Motor neuron (in vitro differentiated cells): ENCODE data around the gene AGT. TPM values are rescaled to one million over a fixed set of nuclear protein-coding genes. Genes with fewer than 3 reads are reported as not detected.
A peak's percentile ranks its signal among the peaks of the same experiment; 100 is the strongest.

Experiments used
- ATAC-seq, 8 experiments: fragments of 200-7000 bp; cut with Tn5 transposase; replicated peaks in 6 of 8; 2 replicates each; pipeline ENCODE4 v1.8.0; 2021; ENCODE audit warnings: mild to moderate bottlenecking in 8 of 8, moderate library complexity in 8 of 8
- H3K27ac ChIP-seq, 2 donors: fragments of 250-450 bp; sonication (Bioruptor Pico); 2 replicates each; pipeline ENCODE4 v1.9.0; 2021; ENCODE audit warnings: antibody characterized with exemption in 2 of 2, mild to moderate bottlenecking in 2 of 2, moderate library complexity in 1 of 2
- H3K4me1 ChIP-seq, 2 donors: fragments of 250-450 bp; sonication (Bioruptor Pico); replicated peaks in 1 of 2; 2 replicates each; pipeline ENCODE4 v1.6.1; 2021; ENCODE audit warnings: antibody characterized with exemption in 2 of 2, mild to moderate bottlenecking in 2 of 2, moderate library complexity in 1 of 2
- H3K4me3 ChIP-seq, 5 donors: fragments of 250-450 bp; sonication (Bioruptor Pico); 2 replicates each; pipeline ENCODE4 v1.9.0; 2021; ENCODE audit warnings: antibody characterized with exemption in 5 of 5, mild to moderate bottlenecking in 5 of 5, moderate library complexity in 4 of 5
- WGBS, 10 experiments: fragments of 450-650 bp; shearing (Covaris generic); methylation state at CpG; one replicate each; pipeline ENCODE4 v1.0.0; 2022; 5-methylcytosine and 5-hydroxymethylcytosine counted together
- in situ Hi-C, 9 experiments: fragments of 400-800 bp; cut with MboI; loops; one replicate each; pipeline ENCODE4 v1.15.0; 2021; ENCODE audit warnings: low sequenced_read_pairs in 9 of 9, low pct_unique_long_range_greater_than_20kb in 2 of 9; ENCODE audit not compliant: unreplicated experiment in 9 of 9
- total RNA-seq, 8 experiments: library from RNA; unstranded; fragments of 300-600 nt; gene quantifications; 2 replicates each; pipeline versions ENCODE4 v1.2.3 to v1.2.4, GENCODE V29; 2022

Gene AGT
- total RNA-seq, 8 experiments from 2014 or later, result 0.25 to 520 (median 1.6) TPM

DNA sequence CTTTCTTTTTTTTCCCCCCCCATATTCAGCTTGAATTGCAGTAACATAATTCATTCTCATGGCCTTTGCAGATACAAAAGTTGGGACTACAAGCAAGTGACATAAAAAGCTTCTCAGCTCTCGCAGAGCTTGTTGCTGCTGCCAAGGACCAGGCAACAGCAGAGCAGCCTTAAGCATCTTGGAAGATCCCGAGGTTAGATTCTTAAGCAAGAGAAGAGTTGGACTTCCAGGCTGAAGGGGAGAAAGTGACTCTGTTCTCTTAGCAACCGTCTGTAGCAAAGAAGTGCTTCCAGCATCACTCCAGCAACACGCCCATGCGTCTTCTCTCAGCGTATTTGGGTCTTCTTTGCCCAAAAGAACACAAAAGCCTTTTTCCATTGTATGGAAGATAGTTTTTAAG, 20.7 kb downstream of the AGT start:
- H3K27ac ChIP-seq, result no peak overlapping the region
- ATAC-seq, result peak in 2 of 8 experiments; percentile 30 to 84
- 43 to 100% (median 86%) methylated on average over 2 to 5 of the region's 6 CpGs; no CpG with 5 or more reads in 1 of the 10 experiments for WGBS, 10 experiments
- in situ Hi-C loops, result no loop called here
- H3K4me3 ChIP-seq, result no peak overlapping the region
- H3K4me1 ChIP-seq, result no peaks in the 10 kb centered on the region

DNA sequence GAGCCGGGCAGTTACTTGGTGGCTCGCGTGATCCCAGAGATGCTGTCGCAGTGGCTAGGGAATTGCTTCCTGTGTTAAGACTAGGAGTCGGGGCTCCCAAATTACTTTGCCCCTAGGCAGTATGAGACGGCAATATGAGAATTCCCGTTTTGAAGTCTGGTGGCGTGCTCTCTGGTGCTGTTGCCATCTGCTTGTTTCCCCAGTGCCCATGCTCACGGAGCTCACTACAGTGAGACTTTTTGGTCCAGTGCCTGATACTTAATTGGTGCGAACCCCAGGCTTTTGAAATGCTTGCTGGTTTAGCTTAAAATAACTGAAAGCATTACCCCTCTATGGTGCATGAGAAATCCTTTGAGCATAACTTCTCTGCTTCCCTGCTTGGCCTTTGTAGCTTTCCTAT, 22.3 kb downstream of the AGT start:
- 87 to 100% (median 95%) methylated on average over 2 to 10 of the region's 10 CpGs; no CpG with 5 or more reads in 4 of the 10 experiments for WGBS, 10 experiments
- H3K4me3 ChIP-seq, result no peak overlapping the region
- H3K27ac ChIP-seq, result no peak overlapping the region
- no peak for ATAC-seq
- no peaks in the 10 kb centered on the region for H3K4me1 ChIP-seq
- in situ Hi-C loops, result no loop called here

DNA sequence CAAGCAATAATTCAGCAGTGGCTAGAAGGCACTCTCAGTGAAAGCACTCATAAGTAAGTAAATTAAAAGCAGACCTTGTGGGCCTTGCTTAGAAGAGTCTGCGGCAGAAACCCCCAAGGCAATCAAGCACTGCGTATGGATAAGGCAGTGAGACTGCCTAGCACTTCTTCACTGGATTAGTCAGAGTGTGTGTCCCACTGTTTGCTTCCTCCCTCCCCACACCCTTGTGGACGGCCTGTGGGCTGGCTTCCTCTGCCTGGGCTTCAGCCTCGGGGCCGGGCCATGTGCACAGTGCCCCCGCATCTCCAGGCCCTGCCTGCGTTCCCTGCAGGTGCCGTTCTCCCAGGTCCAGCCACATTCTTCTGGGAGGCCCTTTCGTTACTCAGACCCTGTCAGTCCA, 23.8 kb downstream of the AGT start:
- in situ Hi-C loops, result no loop called here
- no peak overlapping the region for H3K27ac ChIP-seq
- no peaks in the 10 kb centered on the region for H3K4me1 ChIP-seq
- no peak for ATAC-seq
- no peak overlapping the region for H3K4me3 ChIP-seq
- WGBS, 10 experiments, result 65 to 100% (median 93%) methylated on average over 1 to 8 of the region's 9 CpGs; no CpG with 5 or more reads in 4 of the 10 experiments

DNA sequence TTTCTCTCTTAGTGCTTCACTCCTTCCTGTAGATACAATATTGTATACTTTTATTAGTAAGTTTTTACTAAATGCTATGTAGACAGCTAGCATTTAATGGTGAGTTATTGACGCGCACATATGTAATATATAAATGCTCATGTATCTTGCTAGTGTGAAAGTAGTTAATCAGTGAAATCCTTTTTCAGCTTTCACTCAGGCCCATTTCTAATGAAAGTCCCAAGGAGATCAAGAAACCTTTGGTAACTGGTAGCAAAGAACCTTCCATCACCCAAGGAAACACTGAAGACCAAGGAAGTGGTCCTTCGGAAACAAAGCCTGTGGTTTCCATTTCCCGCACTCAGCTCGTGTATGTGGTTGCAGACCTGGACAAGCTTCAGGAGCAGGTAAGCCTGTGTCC, 27.2 kb downstream of the AGT start:
- Histone ChIP-seq H3K4me1 (no peaks in the 10 kb centered on the region), H3K4me3 (no peak overlapping the region), H3K27ac (no peak overlapping the region)
- no peak for ATAC-seq
- in situ Hi-C loops, result no loop called here
- 58 to 100% (median 79%) methylated on average over 2 to 5 of the region's 5 CpGs for WGBS, 10 experiments

DNA sequence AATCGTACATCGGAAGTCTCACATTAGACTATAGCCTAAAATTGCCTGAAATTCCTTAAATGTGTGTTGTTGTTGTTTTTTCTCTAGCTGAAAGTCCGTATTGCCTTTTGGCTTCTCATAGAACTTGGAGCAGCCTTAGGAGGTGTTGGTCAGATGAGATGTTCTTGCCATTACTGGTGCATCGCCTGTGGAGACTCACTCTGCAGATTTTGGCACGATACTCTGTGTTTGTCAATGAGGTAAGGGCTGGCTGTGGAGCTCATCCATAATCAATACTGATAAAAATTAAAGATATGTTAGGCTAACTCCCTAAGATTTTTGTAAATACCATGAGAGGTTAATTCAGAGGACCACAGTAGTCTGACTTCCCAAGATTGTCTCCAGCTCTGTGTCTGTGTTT, 28.9 kb downstream of the AGT start:
- 85 to 100% (median 96%) methylated on average over 2 to 5 of the region's 5 CpGs; no CpG with 5 or more reads in 1 of the 10 experiments for WGBS, 10 experiments
- no peaks in the 10 kb centered on the region for H3K4me1 ChIP-seq
- H3K27ac ChIP-seq, result no peak overlapping the region
- in situ Hi-C loops, result no loop called here
- no peak for ATAC-seq
- H3K4me3 ChIP-seq, result no peak overlapping the region

DNA sequence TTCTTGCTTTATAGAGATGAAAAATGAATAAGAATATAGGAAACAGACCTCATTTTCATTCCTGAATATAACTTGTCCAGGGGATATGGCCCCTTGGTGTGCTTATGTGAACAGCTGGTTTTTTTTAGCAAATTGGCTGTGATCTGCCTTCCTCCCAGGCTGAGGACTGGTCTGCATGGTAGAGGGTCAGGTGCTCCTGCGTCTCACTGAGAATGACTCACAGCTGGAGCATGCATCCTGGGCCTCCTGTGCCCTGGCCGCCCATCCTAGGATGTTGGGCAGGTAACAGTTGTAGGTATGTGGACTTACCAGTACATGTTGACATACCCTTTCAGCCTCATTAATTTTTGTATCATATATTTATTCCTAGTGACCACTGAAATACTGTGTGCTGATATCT, 29.8 kb downstream of the AGT start:
- in situ Hi-C loops, result no loop called here
- ATAC-seq, result no peak
- no peak overlapping the region for H3K4me3 ChIP-seq
- peaks cover 0 to 2% of the 10 kb centered on the region in 2 donors for H3K4me1 ChIP-seq
- 90 to 100% (median 100%) methylated on average over 1 to 2 of the region's 2 CpGs; no CpG with 5 or more reads in 5 of the 10 experiments for WGBS, 10 experiments
- no peak overlapping the region for H3K27ac ChIP-seq

DNA sequence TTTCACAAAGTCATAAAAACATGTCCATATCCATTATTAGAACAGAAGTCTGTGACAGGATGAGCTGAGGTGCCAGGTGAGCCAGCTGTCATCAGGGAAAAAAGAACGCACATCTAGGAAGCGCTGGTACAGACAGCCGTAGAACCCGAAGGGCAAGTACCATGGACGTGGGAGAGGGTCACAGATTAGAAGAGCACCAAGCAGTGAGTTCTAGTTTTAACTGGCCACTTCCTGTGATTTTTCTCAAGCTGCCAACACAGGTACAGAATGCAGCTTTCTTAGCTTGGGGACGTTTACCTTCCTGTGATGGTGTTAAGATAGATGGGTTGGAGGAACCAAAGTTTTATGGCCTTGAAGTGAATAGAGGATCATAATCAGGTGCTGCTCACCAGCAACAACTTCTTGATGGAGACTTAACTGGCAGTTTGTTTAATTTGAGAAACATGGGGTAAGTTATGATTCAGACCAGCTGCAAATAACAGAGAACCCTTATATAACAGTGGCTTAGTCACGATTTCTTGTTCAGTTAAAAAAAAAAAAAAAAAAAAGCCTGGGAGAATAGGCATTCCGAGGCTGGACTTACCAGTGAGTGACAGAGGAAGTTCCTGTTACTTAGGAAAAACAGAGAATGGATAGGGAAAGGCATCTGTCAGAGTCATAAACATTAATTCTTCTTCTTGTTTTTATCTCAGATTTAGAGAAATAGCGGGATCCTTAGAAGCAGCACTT, 30.9 kb downstream of the AGT start:
- H3K27ac ChIP-seq, result no peak overlapping the region
- H3K4me3 ChIP-seq, result no peak overlapping the region
- 34 to 99% (median 92%) methylated on average over 2 to 9 of the region's 9 CpGs for whole genome bisulfite sequencing, 10 experiments
- in situ Hi-C loops, result no loop called here
- peaks cover 0 to 2% of the 10 kb centered on the region in 2 donors for H3K4me1 ChIP-seq
- ATAC-seq, result no peak

DNA sequence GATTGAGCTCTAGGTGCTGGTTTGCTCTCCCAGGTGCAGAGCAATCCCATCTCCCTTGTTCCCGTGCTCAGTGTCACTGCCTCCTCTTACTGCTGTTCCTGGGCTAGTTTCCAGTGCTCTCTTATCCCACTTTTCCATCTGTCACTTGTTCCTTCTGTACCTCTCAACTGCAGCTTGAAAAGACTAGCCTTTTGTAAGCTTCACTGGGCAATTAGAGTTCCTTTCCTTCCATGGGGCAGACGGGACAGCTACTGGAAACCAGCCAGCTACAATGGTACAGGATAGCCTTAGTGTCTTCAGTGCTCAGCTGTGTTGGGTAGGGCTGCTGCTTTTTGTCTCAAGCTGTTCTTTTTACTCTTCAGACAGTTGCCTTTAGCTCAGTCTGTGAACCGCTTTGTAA, 31.6 kb downstream of the AGT start:
- no peak overlapping the region for H3K4me3 ChIP-seq
- WGBS, 10 experiments, result 8 to 60% (median 49%) methylated on average over 1 to 3 of the region's 3 CpGs
- ATAC-seq, result peak in 2 of 8 experiments; percentile 52 to 84
- H3K4me1 ChIP-seq, result peaks cover 0 to 2% of the 10 kb centered on the region in 2 donors
- in situ Hi-C loops, result no loop called here
- H3K27ac ChIP-seq, result no peak overlapping the region

DNA sequence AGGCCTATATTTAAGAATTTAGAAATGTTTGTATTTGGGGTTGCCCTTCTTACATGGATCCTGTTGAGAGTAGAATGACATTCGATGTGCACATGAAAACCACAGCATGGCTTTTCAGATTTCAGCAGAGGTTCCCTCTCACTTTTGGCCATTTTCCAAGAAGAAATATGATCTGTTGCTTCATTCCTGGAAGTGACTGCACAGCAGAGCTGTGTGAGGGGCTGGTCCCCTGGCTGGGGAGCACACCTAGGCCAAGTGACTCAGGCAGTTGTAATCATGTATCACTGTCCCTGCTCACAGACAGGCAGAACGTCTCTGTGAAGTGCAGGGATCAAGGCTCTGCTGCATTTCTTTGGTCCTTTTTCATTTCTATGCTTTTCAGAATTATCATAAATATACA, 32.3 kb downstream of the AGT start:
- Histone ChIP-seq H3K27ac (no peak overlapping the region), H3K4me1 (peaks cover 0 to 2% of the 10 kb centered on the region in 2 donors), H3K4me3 (no peak overlapping the region)
- ATAC-seq, result peak; percentile 43 to 99 (median 90)
- in situ Hi-C loops, result no loop called here
- 0 to 100% (median 68%) methylated on average over 1 to 2 of the region's 2 CpGs; no CpG with 5 or more reads in 3 of the 10 experiments for WGBS, 10 experiments

DNA sequence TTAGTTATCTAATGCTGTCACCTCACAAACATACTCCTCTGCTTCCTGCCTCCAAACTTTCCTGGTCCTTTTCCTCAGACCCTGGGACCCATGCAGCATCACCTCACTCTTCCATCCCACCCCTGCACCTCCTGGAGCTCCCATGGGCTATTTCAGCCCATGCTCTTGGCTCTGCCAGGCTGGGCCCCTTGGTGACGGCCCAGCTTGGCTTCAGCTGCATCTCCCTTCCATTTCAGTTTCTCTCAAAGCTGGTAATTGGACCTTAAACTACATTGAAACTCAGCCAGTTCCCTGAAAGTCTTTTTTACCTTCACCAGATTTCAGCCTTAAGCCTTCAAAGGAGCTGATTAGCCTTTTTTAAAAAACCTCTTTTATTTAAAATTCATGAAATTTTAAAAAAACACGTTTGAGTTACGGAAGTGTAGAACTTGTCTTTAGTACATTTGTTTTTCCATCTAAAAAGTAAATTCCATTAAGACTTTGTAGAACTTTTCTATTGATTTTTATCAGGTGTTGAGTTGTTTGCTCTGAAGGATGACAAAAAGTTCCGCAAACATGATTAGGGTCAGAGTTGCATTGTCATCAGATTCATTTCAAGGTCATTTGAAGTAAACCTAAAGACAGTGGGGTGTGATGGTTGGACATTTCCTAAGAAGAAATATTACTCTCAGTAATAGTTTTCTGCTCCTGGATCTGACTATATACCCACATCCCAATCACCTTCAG, 33.5 kb downstream of the AGT start:
- ATAC-seq, result no peak
- in situ Hi-C loops, result no loop called here
- H3K4me1 ChIP-seq, result peaks cover 0 to 2% of the 10 kb centered on the region in 2 donors
- H3K27ac ChIP-seq, result no peak overlapping the region
- H3K4me3 ChIP-seq, result no peak overlapping the region
- 29 to 83% (median 65%) methylated on average over 3 to 4 of the region's 4 CpGs; no CpG with 5 or more reads in 1 of the 10 experiments for WGBS, 10 experiments

DNA sequence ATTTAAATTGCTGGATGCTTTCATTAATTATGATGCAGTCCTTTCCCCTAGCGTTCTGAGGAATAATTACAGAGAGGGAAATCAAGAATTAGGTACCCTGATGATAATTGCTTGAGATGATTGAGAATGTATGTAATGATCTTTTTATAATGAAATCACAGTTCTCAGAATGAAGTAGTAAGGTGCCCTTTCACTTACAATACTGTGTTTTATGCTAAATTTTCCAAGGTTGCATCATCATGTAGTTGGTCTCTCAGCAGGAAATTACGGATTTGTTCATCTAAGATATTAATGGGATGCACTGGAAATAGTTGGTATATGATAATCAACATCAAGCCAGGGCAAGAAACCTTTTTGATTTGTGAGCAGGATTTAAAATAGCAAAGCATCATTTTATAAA, 34.1 kb downstream of the AGT start:
- Histone ChIP-seq H3K27ac (no peak overlapping the region), H3K4me3 (no peak overlapping the region), H3K4me1 (peaks cover 0 to 2% of the 10 kb centered on the region in 2 donors)
- WGBS, 10 experiments, result 71 to 100% (median 86%) methylated on average over 1 to 2 of the region's 2 CpGs
- in situ Hi-C loops, result no loop called here
- ATAC-seq, result peak in 1 of 8 experiments; percentile 50

DNA sequence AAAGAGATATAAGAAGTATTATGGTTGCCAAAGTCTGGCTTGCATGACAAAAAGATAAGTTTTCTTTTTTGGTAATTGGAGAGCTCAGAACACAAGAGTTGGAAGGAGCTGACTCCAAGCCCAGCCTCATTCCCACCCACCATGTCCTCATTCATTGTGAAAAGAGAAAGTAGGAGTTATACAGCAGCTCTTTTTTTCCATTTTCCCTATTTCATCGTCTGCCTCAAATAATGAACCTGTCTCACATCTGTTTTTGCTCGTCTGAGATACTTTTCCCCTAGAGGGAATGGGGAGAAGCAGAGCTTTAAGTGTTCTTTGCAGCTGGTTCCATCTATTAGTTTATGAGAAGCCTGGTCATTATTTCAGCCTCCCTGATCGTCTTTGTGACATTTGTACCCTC, 34.7 kb downstream of the AGT start:
- no peak overlapping the region for H3K4me3 ChIP-seq
- 40 to 86% (median 81%) methylated on average over 1 to 3 of the region's 3 CpGs; no CpG with 5 or more reads in 3 of the 10 experiments for WGBS, 10 experiments
- peaks cover 0 to 2% of the 10 kb centered on the region in 2 donors for H3K4me1 ChIP-seq
- in situ Hi-C loops, result no loop called here
- ATAC-seq, result no peak
- no peak overlapping the region for H3K27ac ChIP-seq

DNA sequence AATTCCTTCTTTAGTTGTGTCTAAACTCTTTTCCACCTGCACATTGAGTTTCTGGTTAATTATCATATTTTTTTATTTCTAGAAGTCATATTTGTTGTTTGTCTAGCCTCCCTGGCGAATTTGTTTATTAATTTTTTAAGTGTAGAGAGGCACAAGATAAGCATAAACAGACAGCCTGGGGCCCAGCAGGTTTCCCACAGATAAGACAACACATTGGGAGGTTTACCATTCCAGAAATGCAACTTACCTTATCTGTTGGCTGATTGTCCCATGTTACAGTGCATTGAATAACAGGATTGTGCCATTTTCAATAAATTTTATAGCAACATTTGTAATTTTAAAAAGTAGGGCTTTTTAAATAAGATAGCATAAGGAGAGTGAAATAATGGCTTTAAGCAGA, 36.7 kb downstream of the AGT start:
- ATAC-seq, result no peak
- in situ Hi-C loops, result no loop called here
- H3K4me3 ChIP-seq, result no peak overlapping the region
- 33 to 100% (median 86%) methylated on average over 1 of the region's 1 CpG for WGBS, 10 experiments
- no peak overlapping the region for H3K27ac ChIP-seq
- peaks cover 2 to 5% of the 10 kb centered on the region in 2 donors for H3K4me1 ChIP-seq
